ENCODE results near the gene ZNF618. TPM values are rescaled to one million over a fixed set of nuclear protein-coding genes. Genes with fewer than 3 reads are reported as not detected.

The ZNF618 gene
- polyA plus RNA-seq, 4 donors = 0.22 to 5.5 (median 1.9) TPM

DNA sequence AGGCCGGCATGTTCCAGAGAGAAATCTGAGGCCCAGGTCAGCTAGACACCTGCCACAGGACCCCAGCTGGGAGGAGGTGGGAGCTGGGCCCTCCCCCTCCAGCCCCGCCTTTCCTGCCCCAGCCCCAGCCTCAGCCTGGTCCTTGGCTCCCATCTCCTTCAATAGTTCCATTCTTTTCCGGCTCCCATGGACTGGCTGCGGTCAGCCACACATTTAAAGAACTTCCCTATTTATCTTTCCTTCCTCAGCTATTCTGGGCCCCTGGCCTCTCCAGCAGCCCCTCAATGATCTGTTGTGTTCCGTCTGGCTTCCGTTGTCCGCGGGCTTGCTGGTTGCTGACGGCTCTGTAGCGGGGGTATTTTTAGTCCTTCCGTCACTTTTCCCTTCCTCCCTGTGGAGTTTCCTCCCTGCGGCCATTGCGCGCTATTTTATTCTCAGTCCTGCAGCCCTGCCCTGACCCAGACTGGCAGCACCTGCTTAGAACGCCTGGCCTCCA, 128.2 kb downstream of the ZNF618 start:
- Histone ChIP-seq H3K9me3 (ENCODE audit: control insufficient read depth in 2 of 2, insufficient read depth in 1 of 2, low read depth in 1 of 2, low read length in 1 of 2) (peaks cover 0 to 12% of the 10 kb centered on the region in 2 donors), H3K27ac (ENCODE audit: low read depth in 1 of 3, low read length in 2 of 3) (no peak overlapping the region), H3K4me1 (ENCODE audit: control insufficient read depth in 3 of 3, insufficient read depth in 2 of 3, low read depth in 1 of 3, low read length in 2 of 3) (no peaks in the 10 kb centered on the region), H3K27me3 (ENCODE audit: control insufficient read depth in 3 of 3, insufficient read depth in 3 of 3, low read length in 3 of 3) (no peaks in the 10 kb centered on the region), H3K36me3 (ENCODE audit: control insufficient read depth in 3 of 3, insufficient read depth in 2 of 3, low read depth in 1 of 3, low read length in 3 of 3) (peaks cover 0 to 78% (median 0%) of the 10 kb centered on the region in 3 donors), H3K4me3 (ENCODE audit: low read depth in 1 of 3, low read length in 3 of 3) (no peak overlapping the region)
- FAIRE-seq = no peak
- peak in 1 of 2 donors; percentile 8 for DNase-seq
- WGBS, 3 donors = 69 to 92% (median 89%) methylated on average over 15 of the region's 15 CpGs

- no peak for DNase-seq
- WGBS, 3 donors = 77 to 92% (median 84%) methylated on average over 9 of the region's 9 CpGs
- H3K27me3 ChIP-seq (ENCODE audit: control insufficient read depth in 3 of 3, insufficient read depth in 3 of 3, low read length in 3 of 3) = no peaks in the 10 kb centered on the region
- no peak overlapping the region for H3K4me3 ChIP-seq (ENCODE audit: low read depth in 1 of 3, low read length in 3 of 3)
- no peak for FAIRE-seq
- peaks cover 0 to 75% (median 0%) of the 10 kb centered on the region in 3 donors for H3K36me3 ChIP-seq (ENCODE audit: control insufficient read depth in 3 of 3, insufficient read depth in 2 of 3, low read depth in 1 of 3, low read length in 3 of 3)
- no peak overlapping the region for H3K27ac ChIP-seq (ENCODE audit: low read depth in 1 of 3, low read length in 2 of 3)
- no peaks in the 10 kb centered on the region for H3K4me1 ChIP-seq (ENCODE audit: control insufficient read depth in 3 of 3, insufficient read depth in 2 of 3, low read depth in 1 of 3, low read length in 2 of 3)
- peaks cover 0 to 12% of the 10 kb centered on the region in 2 donors for H3K9me3 ChIP-seq (ENCODE audit: control insufficient read depth in 2 of 2, insufficient read depth in 1 of 2, low read depth in 1 of 2, low read length in 1 of 2)
These were observed 129.5 kb downstream of the ZNF618 start for GRCh38 chr9:114005371-114006154.

DNA sequence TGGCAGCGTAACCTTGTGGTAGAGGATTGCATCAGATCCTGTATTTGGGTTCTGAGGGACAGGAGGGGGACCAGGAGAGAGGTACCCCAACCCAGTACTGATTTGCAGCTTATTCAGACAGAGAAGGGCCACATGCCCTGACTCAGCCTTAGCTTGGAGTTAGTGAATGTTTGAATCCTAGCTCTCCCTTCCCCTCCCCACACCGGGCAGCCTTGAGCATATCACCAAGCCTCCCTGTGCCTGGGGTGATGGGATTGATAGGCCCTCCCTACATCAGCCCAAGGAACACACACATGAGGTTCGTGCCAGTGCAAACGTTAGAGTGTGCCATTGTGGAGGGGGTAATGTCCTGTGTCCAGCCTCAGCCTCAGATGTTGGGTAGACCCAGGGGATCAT, 130.0 kb downstream of the ZNF618 start:
- no peak for FAIRE-seq

DNA sequence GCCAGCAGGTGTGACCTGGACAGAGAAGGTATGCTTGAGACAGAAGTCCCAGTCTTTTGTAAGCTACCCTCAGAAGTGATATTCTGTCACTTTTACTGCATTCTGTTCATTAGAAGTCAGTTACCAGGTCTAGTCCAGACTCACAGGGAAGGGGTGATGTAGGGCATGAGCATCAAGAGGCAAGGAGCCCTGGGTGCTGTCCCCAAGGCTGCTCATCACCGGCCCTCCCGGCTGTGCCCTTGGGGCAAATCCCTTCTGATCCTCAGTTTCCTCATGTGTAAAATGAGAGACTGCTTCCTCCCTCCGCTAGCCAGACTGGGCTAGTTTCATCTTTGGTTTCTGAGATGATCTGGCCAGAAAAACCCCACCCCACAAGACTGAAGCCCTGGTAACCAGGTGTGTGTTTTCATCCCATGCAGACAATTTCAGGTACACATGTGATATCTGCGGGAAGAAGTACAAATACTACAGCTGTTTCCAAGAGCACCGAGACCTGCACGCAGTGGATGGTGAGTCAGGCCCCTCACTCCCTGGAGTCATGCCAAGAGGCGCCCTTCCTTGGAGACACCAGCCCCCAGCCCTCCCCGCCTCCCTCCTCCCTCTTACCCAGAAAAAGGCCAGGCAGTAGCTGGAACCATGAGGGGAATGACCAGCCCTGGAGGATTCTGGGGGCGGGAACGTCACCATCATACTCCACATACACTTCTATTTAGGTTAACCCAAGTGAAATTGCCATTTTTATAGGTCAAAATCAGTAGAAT, 131.0 kb downstream of the ZNF618 start:
- WGBS, 3 donors = 79 to 83% (median 81%) methylated on average over 10 of the region's 10 CpGs
- Histone ChIP-seq H3K27ac (ENCODE audit: low read depth in 1 of 3, low read length in 2 of 3) (no peak overlapping the region), H3K36me3 (ENCODE audit: control insufficient read depth in 3 of 3, insufficient read depth in 2 of 3, low read depth in 1 of 3, low read length in 3 of 3) (peaks cover 0 to 68% (median 0%) of the 10 kb centered on the region in 3 donors), H3K4me1 (ENCODE audit: control insufficient read depth in 3 of 3, insufficient read depth in 2 of 3, low read depth in 1 of 3, low read length in 2 of 3) (no peaks in the 10 kb centered on the region), H3K27me3 (ENCODE audit: control insufficient read depth in 3 of 3, insufficient read depth in 3 of 3, low read length in 3 of 3) (no peaks in the 10 kb centered on the region), H3K9me3 (ENCODE audit: control insufficient read depth in 2 of 2, insufficient read depth in 1 of 2, low read depth in 1 of 2, low read length in 1 of 2) (peaks cover 2 to 13% of the 10 kb centered on the region in 2 donors), H3K4me3 (ENCODE audit: low read depth in 1 of 3, low read length in 3 of 3) (no peak overlapping the region)
- DNase-seq (no peak), FAIRE-seq (no peak)

More for the DNA sequence above, 130.0 kb downstream of the ZNF618 start:
- Histone ChIP-seq H3K27ac (ENCODE audit: low read depth in 1 of 3, low read length in 2 of 3) (no peak overlapping the region), H3K27me3 (ENCODE audit: control insufficient read depth in 3 of 3, insufficient read depth in 3 of 3, low read length in 3 of 3) (no peaks in the 10 kb centered on the region), H3K4me1 (ENCODE audit: control insufficient read depth in 3 of 3, insufficient read depth in 2 of 3, low read depth in 1 of 3, low read length in 2 of 3) (no peaks in the 10 kb centered on the region), H3K4me3 (ENCODE audit: low read depth in 1 of 3, low read length in 3 of 3) (no peak overlapping the region), H3K36me3 (ENCODE audit: control insufficient read depth in 3 of 3, insufficient read depth in 2 of 3, low read depth in 1 of 3, low read length in 3 of 3) (peaks cover 0 to 70% (median 0%) of the 10 kb centered on the region in 3 donors), H3K9me3 (ENCODE audit: control insufficient read depth in 2 of 2, insufficient read depth in 1 of 2, low read depth in 1 of 2, low read length in 1 of 2) (peaks cover 0 to 12% of the 10 kb centered on the region in 2 donors)
- no peak for DNase-seq
- 92 to 94% (median 94%) methylated on average over 4 of the region's 4 CpGs for WGBS, 3 donors

DNA sequence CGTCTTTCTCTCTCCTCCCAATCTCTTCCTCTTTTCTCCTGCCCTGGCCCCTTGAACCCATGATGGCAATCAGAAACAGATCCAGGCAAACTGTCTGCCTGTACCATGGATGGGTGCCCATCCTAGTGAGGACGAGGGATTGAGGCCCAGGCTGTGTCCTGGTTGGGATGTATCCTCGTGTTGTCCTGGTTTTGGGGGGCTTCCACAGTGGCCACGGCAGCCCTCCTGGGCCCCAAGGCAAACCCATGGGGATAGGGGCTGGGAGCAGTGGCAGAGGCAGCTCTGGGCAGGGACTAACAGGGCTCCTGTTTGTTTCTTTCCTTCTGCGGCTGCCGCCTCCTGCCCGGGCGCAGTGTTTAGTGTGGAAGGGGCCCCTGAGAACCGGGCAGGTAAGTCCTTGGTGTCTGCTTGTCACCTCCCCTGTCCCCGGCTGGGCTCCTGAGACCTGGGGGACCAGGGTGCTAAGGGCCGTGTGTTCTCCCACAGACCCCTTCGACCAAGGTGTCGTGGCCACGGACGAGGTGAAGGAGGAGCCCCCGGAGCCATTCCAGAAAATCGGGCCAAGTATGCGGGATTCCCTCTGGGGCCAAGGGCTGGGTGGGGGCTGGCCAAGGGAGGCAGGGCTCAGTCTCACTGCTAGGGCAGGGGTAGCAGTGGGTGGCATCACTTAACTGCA, 132.0 kb downstream of the ZNF618 start:
- no peak for FAIRE-seq
- H3K27me3 ChIP-seq (ENCODE audit: control insufficient read depth in 3 of 3, insufficient read depth in 3 of 3, low read length in 3 of 3) = no peaks in the 10 kb centered on the region
- H3K4me1 ChIP-seq (ENCODE audit: control insufficient read depth in 3 of 3, insufficient read depth in 2 of 3, low read depth in 1 of 3, low read length in 2 of 3) = no peaks in the 10 kb centered on the region
- 89 to 94% (median 90%) methylated on average over 17 to 18 of the region's 18 CpGs for WGBS, 3 donors
- no peak overlapping the region for H3K27ac ChIP-seq (ENCODE audit: low read depth in 1 of 3, low read length in 2 of 3)
- H3K9me3 ChIP-seq (ENCODE audit: control insufficient read depth in 2 of 2, insufficient read depth in 1 of 2, low read depth in 1 of 2, low read length in 1 of 2) = peaks cover 2 to 16% of the 10 kb centered on the region in 2 donors
- no peak for DNase-seq
- H3K4me3 ChIP-seq (ENCODE audit: low read depth in 1 of 3, low read length in 3 of 3) = no peak overlapping the region
- H3K36me3 ChIP-seq (ENCODE audit: control insufficient read depth in 3 of 3, insufficient read depth in 2 of 3, low read depth in 1 of 3, low read length in 3 of 3) = peaks cover 0 to 59% (median 0%) of the 10 kb centered on the region in 3 donors

GRCh38 chr9:114008667-114009410, 132.7 kb downstream of the ZNF618 start:
- Histone ChIP-seq H3K36me3 (ENCODE audit: control insufficient read depth in 3 of 3, insufficient read depth in 2 of 3, low read depth in 1 of 3, low read length in 3 of 3) (peaks cover 0 to 59% (median 0%) of the 10 kb centered on the region in 3 donors), H3K27ac (ENCODE audit: low read depth in 1 of 3, low read length in 2 of 3) (no peak overlapping the region), H3K27me3 (ENCODE audit: control insufficient read depth in 3 of 3, insufficient read depth in 3 of 3, low read length in 3 of 3) (no peaks in the 10 kb centered on the region), H3K4me1 (ENCODE audit: control insufficient read depth in 3 of 3, insufficient read depth in 2 of 3, low read depth in 1 of 3, low read length in 2 of 3) (no peaks in the 10 kb centered on the region), H3K4me3 (ENCODE audit: low read depth in 1 of 3, low read length in 3 of 3) (no peak overlapping the region), H3K9me3 (ENCODE audit: control insufficient read depth in 2 of 2, insufficient read depth in 1 of 2, low read depth in 1 of 2, low read length in 1 of 2) (peaks cover 2 to 16% of the 10 kb centered on the region in 2 donors)
- no peak for DNase-seq
- 91 to 92% (median 91%) methylated on average over 9 of the region's 9 CpGs for WGBS, 3 donors
- no peak for FAIRE-seq

DNA sequence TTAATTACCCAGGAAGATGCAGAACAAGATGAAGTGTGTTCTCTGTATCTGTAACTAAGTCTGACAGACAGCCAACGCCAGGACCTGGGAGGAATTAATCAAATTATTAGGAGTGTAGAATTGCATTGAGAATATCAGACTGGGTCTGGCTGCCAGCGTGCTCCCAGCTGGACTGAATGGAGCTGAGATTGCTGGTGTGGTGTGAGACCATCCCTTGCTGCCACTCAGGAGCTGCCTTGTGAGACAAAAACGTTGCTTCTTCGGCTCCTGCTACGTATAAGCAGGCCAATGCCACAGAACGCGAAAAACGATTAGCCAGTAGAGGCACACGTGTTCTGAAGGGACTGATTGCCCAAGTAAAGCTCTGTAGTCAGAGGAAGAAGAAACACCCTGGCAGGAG, 135.2 kb downstream of the ZNF618 start:
- Histone ChIP-seq H3K4me3 (ENCODE audit: low read depth in 1 of 3, low read length in 3 of 3) (no peak overlapping the region), H3K27ac (ENCODE audit: low read depth in 1 of 3, low read length in 2 of 3) (no peak overlapping the region), H3K4me1 (ENCODE audit: control insufficient read depth in 3 of 3, insufficient read depth in 2 of 3, low read depth in 1 of 3, low read length in 2 of 3) (no peaks in the 10 kb centered on the region), H3K27me3 (ENCODE audit: control insufficient read depth in 3 of 3, insufficient read depth in 3 of 3, low read length in 3 of 3) (no peaks in the 10 kb centered on the region), H3K9me3 (ENCODE audit: control insufficient read depth in 2 of 2, insufficient read depth in 1 of 2, low read depth in 1 of 2, low read length in 1 of 2) (peaks cover 2 to 8% of the 10 kb centered on the region in 2 donors), H3K36me3 (ENCODE audit: control insufficient read depth in 3 of 3, insufficient read depth in 2 of 3, low read depth in 1 of 3, low read length in 3 of 3) (peaks cover 0 to 39% (median 0%) of the 10 kb centered on the region in 3 donors)
- DNase-seq (no peak), FAIRE-seq (no peak)
- WGBS, 3 donors = 86 to 89% (median 87%) methylated on average over 9 of the region's 9 CpGs
